Fibroblast of peridontal ligament (primary cell): ENCODE results near the gene CBARP.
"Not testable (repeated sequence)": the region's sequence is repeated elsewhere in the genome, so short reads cannot be mapped to it uniquely, and the experiment has no call there.

Experiments used
- DNase-seq: peaks from one replicate; pipeline ENCODE4 v3.0.0-alpha.2; 2010; ENCODE audit errors: extremely low read depth

CBARP gene

GRCh38 chr19:1252221-1252820, 14.5 kb upstream of the CBARP start:
- DNase-seq, result peak; percentile 95

- peak; percentile 50 for DNase-seq
Measured at GRCh38 chr19:1251330-1252220, 13.8 kb upstream of the CBARP start.

- peak; percentile 50 for DNase-seq
Measured at GRCh38 chr19:1250437-1251260, 12.8 kb upstream of the CBARP start.

GRCh38 chr19:1249990-1250436, 12.2 kb upstream of the CBARP start:
- no peak for DNase-seq

GRCh38 chr19:1249298-1249989, 11.6 kb upstream of the CBARP start:
- DNase-seq, result peak; percentile 95

- peak; percentile 67 for DNase-seq
Measured at GRCh38 chr19:1248786-1249297, 11.0 kb upstream of the CBARP start.

- DNase-seq, result peak; percentile 86
Measured at GRCh38 chr19:1248139-1248785, 10.5 kb upstream of the CBARP start, which contains the start of gene MIDN. TSS of gene MIDN (plus strand) at chr19:1248583. CDS start at chr19:1250297, 1,714 bp downstream.

- DNase-seq, result no peak
Measured at GRCh38 chr19:1247748-1248138, 9.9 kb upstream of the CBARP start.

GRCh38 chr19:1246265-1247087, 8.7 kb upstream of the CBARP start:
- DNase-seq, result not testable (repeated sequence)

GRCh38 chr19:1245494-1246264, 7.9 kb upstream of the CBARP start:
- DNase-seq, result no peak

- DNase-seq, result no peak
Measured at GRCh38 chr19:1244693-1245451, 7.1 kb upstream of the CBARP start.

GRCh38 chr19:1243768-1244692, 6.2 kb upstream of the CBARP start:
- DNase-seq, result peak; percentile 79

GRCh38 chr19:1241417-1242095, 3.8 kb upstream of the CBARP start, which contains the start of gene ATP5F1D:
TSS of gene ATP5F1D (plus strand) at chr19:1241751. CDS start at chr19:1241851, 100 bp downstream.
- DNase-seq, result peak; percentile 92

GRCh38 chr19:1240925-1241324, 3.1 kb upstream of the CBARP start:
- DNase-seq, result no peak

- DNase-seq, result peak; percentile 86
Measured at GRCh38 chr19:1239796-1240737, 2.3 kb upstream of the CBARP start.
